PC-9 (cell line): ENCODE data around the gene EYA3.

Experiments used
- CTCF ChIP-seq: fragments of 200-600 bp; sonication (generic); conservative IDR thresholded peaks from 2 replicates; pipeline ENCODE4 v1.6.1; 2017; ENCODE audit warnings: mixed run types, antibody characterized with exemption, mild to moderate bottlenecking, moderate library complexity
- EZH2 ChIP-seq: fragments of 200-600 bp; sonication (generic); IDR thresholded peaks from 2 replicates; pipeline ENCODE4 v1.8.0; 2017; ENCODE audit warnings: antibody characterized with exemption, low read depth

GRCh38 chr1:28045777-28046176 is 42.6 kb downstream of the EYA3 start:
- TF ChIP-seq CTCF = no peak
- no peak for TF ChIP-seq EZH2
